Endothelial cell of umbilical vein (primary cell): Measurements from ENCODE around the gene APBA3.

Experiments used
- CTCF ChIP-seq, 2 donors: IDR thresholded peaks; 1 replicate in 1 of 2; 2 replicates in 1 of 2; pipeline ENCODE4 v1.5.1; 2011; ENCODE audit warnings: low read length in 2 of 2, mild to moderate bottlenecking in 2 of 2, moderate library complexity in 2 of 2, control low read depth in 1 of 2, inconsistent platforms in 1 of 2, low read depth in 1 of 2; ENCODE audit not compliant: insufficient read depth in 1 of 2; ENCODE audit errors: extremely low read depth in 1 of 2
- EZH2 ChIP-seq: IDR thresholded peaks from 2 replicates; pipeline ENCODE4 v1.6.1; 2012; ENCODE audit warnings: borderline replicate concordance, low read depth, mild to moderate bottlenecking, moderate library complexity, low read length, inconsistent platforms; ENCODE audit not compliant: severe bottlenecking

- no peak for TF ChIP-seq EZH2
- no peak for TF ChIP-seq CTCF (IDR thresholded peaks at IDR 0.05; ENCODE audit: extremely low read depth in 1 of 2, insufficient read depth in 1 of 2, low read depth in 1 of 2, low read length in 2 of 2)
Measured at GRCh38 chr19:3708207-3708931, 53.1 kb downstream of the APBA3 start, which contains the start of gene TJP3.
